HUES6 (cell line): ENCODE data around the gene CASKIN2.
"Not testable (repeated sequence)": the region's sequence is repeated elsewhere in the genome, so short reads cannot be mapped to it uniquely, and the experiment has no call there.

Experiments
- H3K27ac ChIP-seq: 2 replicates; pipeline ENCODE4 v1.7.0; 2013; ENCODE audit warnings: low read depth, mild to moderate bottlenecking, low read length, inconsistent platforms
- H3K27me3 ChIP-seq: 2 replicates; pipeline ENCODE4 v1.6.1; 2013; ENCODE audit warnings: low read length; ENCODE audit not compliant: control insufficient read depth, insufficient read depth
- H3K36me3 ChIP-seq: 2 replicates; pipeline ENCODE4 v1.6.1; 2013; ENCODE audit warnings: low read length; ENCODE audit not compliant: control insufficient read depth, insufficient read depth
- H3K4me1 ChIP-seq: 2 replicates; pipeline ENCODE4 v1.6.1; 2013; ENCODE audit warnings: low read length; ENCODE audit not compliant: control insufficient read depth, insufficient read depth
- H3K4me3 ChIP-seq: 2 replicates; pipeline ENCODE4 v1.5.1; 2013; ENCODE audit warnings: low read depth, low read length
- H3K9ac ChIP-seq: one replicate; pipeline ENCODE4 v1.6.1; 2013; ENCODE audit warnings: mild to moderate bottlenecking, low read length
- H3K9me3 ChIP-seq: 2 replicates; pipeline ENCODE4 v1.6.1; 2013; ENCODE audit warnings: low read depth, low read length; ENCODE audit not compliant: control insufficient read depth, insufficient read depth

The CASKIN2 gene

GRCh38 chr17:75457047-75457654 lies 58.2 kb downstream of the CASKIN2 start:
- Histone ChIP-seq H3K36me3 (no peaks in the 10 kb centered on the region), H3K27ac (peak overlapping the region; percentile 83), H3K4me1 (peaks cover 13% of the 10 kb centered on the region), H3K4me3 (peak overlapping the region; percentile 84), H3K9ac (peak overlapping the region; percentile 89), H3K9me3 (no peaks in the 10 kb centered on the region), H3K27me3 (no peaks in the 10 kb centered on the region)

GRCh38 chr17:75456417-75457046 lies 58.8 kb downstream of the CASKIN2 start, which contains the start of gene TMEM94:
TMEM94 (plus strand) TSS chr17:75456635; CDS start chr17:75471906, 15,271 bp downstream.
- Histone ChIP-seq H3K9ac (peak within 1 kb of the TSS; percentile 89), H3K27me3 (no peaks in the 10 kb centered on the region), H3K27ac (peak within 1 kb of the TSS; percentile 83), H3K4me3 (peak within 1 kb of the TSS; percentile 84), H3K36me3 (no peaks in the 10 kb centered on the region), H3K4me1 (peaks cover 13% of the 10 kb centered on the region), H3K9me3 (no peaks in the 10 kb centered on the region)

GRCh38 chr17:75456039-75456416 lies 59.3 kb downstream of the CASKIN2 start:
- Histone ChIP-seq H3K9ac (peak overlapping the region; percentile 54), H3K27me3 (no peaks in the 10 kb centered on the region), H3K27ac (peak overlapping the region; percentile 66), H3K4me3 (peak overlapping the region; percentile 84), H3K9me3 (no peaks in the 10 kb centered on the region), H3K4me1 (peaks cover 13% of the 10 kb centered on the region), H3K36me3 (no peaks in the 10 kb centered on the region)

GRCh38 chr17:75454672-75455071 lies 60.7 kb downstream of the CASKIN2 start:
- not testable (repeated sequence) for H3K9ac ChIP-seq, H3K4me3 ChIP-seq, H3K27me3 ChIP-seq, H3K36me3 ChIP-seq, H3K27ac ChIP-seq, H3K9me3 ChIP-seq
- peaks cover 13% of the 10 kb centered on the region for H3K4me1 ChIP-seq

GRCh38 chr17:75454193-75454592 lies 61.1 kb downstream of the CASKIN2 start:
- H3K4me3 ChIP-seq = no peak overlapping the region
- no peaks in the 10 kb centered on the region for H3K27me3 ChIP-seq
- no peaks in the 10 kb centered on the region for H3K9me3 ChIP-seq
- H3K4me1 ChIP-seq = peaks cover 13% of the 10 kb centered on the region
- no peak overlapping the region for H3K9ac ChIP-seq
- H3K27ac ChIP-seq = no peak overlapping the region
- H3K36me3 ChIP-seq = no peaks in the 10 kb centered on the region

- Histone ChIP-seq H3K27ac (no peak overlapping the region), H3K4me3 (no peak overlapping the region), H3K4me1 (no peaks in the 10 kb centered on the region), H3K9ac (no peak overlapping the region), H3K9me3 (no peaks in the 10 kb centered on the region), H3K36me3 (no peaks in the 10 kb centered on the region), H3K27me3 (no peaks in the 10 kb centered on the region)
Measured at GRCh38 chr17:75450270-75450669, 65.1 kb downstream of the CASKIN2 start.
